H1 (cell line): ENCODE measurements around the gene ARHGAP24. TPM values are rescaled to one million over a fixed set of nuclear protein-coding genes. Genes with fewer than 3 reads are reported as not detected.

ENCODE experiments used
- CTCF ChIA-PET: fragments of 300-600 bp; sonication (Branson Sonifier 250); formaldehyde crosslinking; loops from one replicate; lab custom pipeline; 2021; ENCODE audit not compliant: partially characterized antibody; lab: Charles Lee
- POLR2A ChIA-PET: fragments of 300-600 bp; sonication (Branson Sonifier 250); formaldehyde crosslinking; loops from one replicate; lab custom pipeline; 2021; ENCODE audit warnings: inconsistent platforms; ENCODE audit not compliant: partially characterized antibody; lab: Charles Lee
- DNase-seq, 2 experiments: peaks; one replicate each; pipeline versions ENCODE4 v3.0.0 to v3.0.0-alpha.2; 2010 to 2022; ENCODE audit warnings: low spot score in 2 of 2, low read depth in 1 of 2, mixed read lengths in 1 of 2
- FAIRE-seq: peaks from 2 replicates; lab custom pipeline; 2011; peaks lifted over from hg19 to GRCh38; lab: Jason Lieb, UNC
- H2AFZ ChIP-seq: 2 replicates; pipeline ENCODE4 v1.8.1; 2012; ENCODE audit warnings: low read length, inconsistent platforms
- H2AK5ac ChIP-seq: 2 replicates; pipeline ENCODE4 v1.6.1; 2013; ENCODE audit warnings: low read depth, low read length
- H2BK120ac ChIP-seq: replicated peaks from 2 replicates; pipeline ENCODE3; 2013; ENCODE audit warnings: low read depth, low read length, inconsistent platforms
- H2BK12ac ChIP-seq: 2 replicates; pipeline ENCODE4 v1.6.1; 2013; ENCODE audit warnings: low read depth, low read length
- H2BK15ac ChIP-seq: 2 replicates; pipeline ENCODE4 v1.6.1; 2013; ENCODE audit warnings: low read length
- H2BK20ac ChIP-seq: 2 replicates; pipeline ENCODE4 v1.6.1; 2013; ENCODE audit warnings: low read length
- H2BK5ac ChIP-seq: 2 replicates; pipeline ENCODE4 v1.6.1; 2013; ENCODE audit warnings: low read depth, low read length
- H3K14ac ChIP-seq: 2 replicates; pipeline ENCODE4 v1.6.1; 2013; ENCODE audit warnings: inconsistent platforms; ENCODE audit not compliant: insufficient read length
- H3K18ac ChIP-seq: 2 replicates; pipeline ENCODE4 v1.6.1; 2013; ENCODE audit warnings: low read length; ENCODE audit errors: extremely low read depth
- H3K23ac ChIP-seq: 2 replicates; pipeline ENCODE4 v1.6.1; 2013; ENCODE audit warnings: inconsistent platforms; ENCODE audit not compliant: insufficient read length
- H3K23me2 ChIP-seq: 2 replicates; pipeline ENCODE4 v1.6.1; 2013; ENCODE audit warnings: low read depth, low read length
- H3K27ac ChIP-seq: 2 replicates; pipeline ENCODE4 v1.6.1; 2011; ENCODE audit warnings: low read depth, low read length, inconsistent platforms
- H3K27me3 ChIP-seq, 4 experiments: replicated peaks in 1 of 4; 1 replicate in 1 of 4; 2 replicates in 3 of 4; pipeline versions ENCODE4 v1.6.1 to v1.8.1; 2011 to 2013; ENCODE audit warnings: low read length in 3 of 4, mild to moderate bottlenecking in 3 of 4, inconsistent platforms in 2 of 4, mixed read lengths in 2 of 4, moderate library complexity in 1 of 4; ENCODE audit not compliant: control insufficient read depth in 3 of 4, insufficient read depth in 3 of 4; ENCODE audit errors: extremely low read depth in 1 of 4
- H3K36me3 ChIP-seq, 4 experiments: 2 replicates each; pipeline versions ENCODE4 v1.6.1 to v1.8.1; 2011 to 2013; ENCODE audit warnings: mild to moderate bottlenecking in 4 of 4, low read length in 3 of 4, moderate library complexity in 2 of 4, control low read depth in 1 of 4, inconsistent platforms in 1 of 4; ENCODE audit not compliant: insufficient read depth in 4 of 4, control insufficient read depth in 2 of 4
- H3K4ac ChIP-seq: replicated peaks from 2 replicates; pipeline ENCODE3; 2013; ENCODE audit warnings: low read length, low read depth, mixed read lengths, inconsistent platforms; ENCODE audit not compliant: insufficient read length
- H3K4me1 ChIP-seq, 4 experiments: replicated peaks in 1 of 4; 1 replicate in 1 of 4; 2 replicates in 3 of 4; pipeline versions ENCODE4 v1.6.1 to v1.8.1; 2011 to 2013; ENCODE audit warnings: low read length in 3 of 4, inconsistent platforms in 2 of 4, mixed read lengths in 1 of 4; ENCODE audit not compliant: insufficient read depth in 4 of 4, control insufficient read depth in 3 of 4
- H3K4me2 ChIP-seq, 2 experiments: 2 replicates each; pipeline versions ENCODE4 v1.6.1 to v1.8.1; 2011 to 2013; ENCODE audit warnings: low read depth in 2 of 2, low read length in 2 of 2, control low read depth in 1 of 2, inconsistent platforms in 1 of 2, mild to moderate bottlenecking in 1 of 2; ENCODE audit not compliant: insufficient read depth in 1 of 2
- H3K4me3 ChIP-seq, 4 experiments: fragments of 200-600, 300-600 bp in 1 of 4; sonication (generic), shearing (Covaris generic), sonication (Bioruptor Twin) in 1 of 4; 2 replicates each; pipeline versions ENCODE4 v1.5.1 to v1.8.1; 2011 to 2016; ENCODE audit warnings: low read length in 4 of 4, low read depth in 3 of 4, control low read depth in 2 of 4, inconsistent platforms in 2 of 4, mild to moderate bottlenecking in 2 of 4, mixed read lengths in 1 of 4, moderate library complexity in 1 of 4; ENCODE audit not compliant: insufficient read depth in 2 of 4; ENCODE audit errors: extremely low read depth in 1 of 4
- H3K56ac ChIP-seq: replicated peaks from 2 replicates; pipeline ENCODE3; 2013; ENCODE audit warnings: low read depth, mild to moderate bottlenecking, mixed read lengths, low read length, inconsistent platforms; ENCODE audit not compliant: insufficient read length
- H3K79me1 ChIP-seq: 2 replicates; pipeline ENCODE4 v1.6.1; 2013; ENCODE audit warnings: low read depth, low read length, control low read depth
- H3K79me2 ChIP-seq, 2 experiments: 2 replicates each; pipeline versions ENCODE4 v1.6.1 to v1.8.1; 2012 to 2013; ENCODE audit warnings: low read length in 2 of 2, mild to moderate bottlenecking in 2 of 2, inconsistent platforms in 1 of 2; ENCODE audit not compliant: insufficient read depth in 2 of 2, control insufficient read depth in 1 of 2
- H3K9ac ChIP-seq, 4 experiments: replicated peaks in 1 of 4; 1 replicate in 1 of 4; 2 replicates in 3 of 4; pipeline versions ENCODE4 v1.6.1 to v1.8.1; 2011 to 2013; ENCODE audit warnings: low read depth in 3 of 4, low read length in 3 of 4, control low read depth in 2 of 4, mild to moderate bottlenecking in 2 of 4, moderate library complexity in 2 of 4, inconsistent platforms in 1 of 4; ENCODE audit errors: extremely low read depth in 1 of 4
- H3K9me3 ChIP-seq, 2 experiments: 2 replicates each; pipeline versions ENCODE4 v1.6.1 to v1.8.1; 2012 to 2013; ENCODE audit warnings: mild to moderate bottlenecking in 2 of 2, moderate library complexity in 2 of 2, control low read depth in 1 of 2, inconsistent platforms in 1 of 2, low read depth in 1 of 2, low read length in 1 of 2, mixed read lengths in 1 of 2; ENCODE audit not compliant: insufficient read depth in 2 of 2
- H4K20me1 ChIP-seq, 2 experiments: replicated peaks in 1 of 2; 2 replicates each; pipeline versions ENCODE3 to v1.8.1; 2011 to 2013; ENCODE audit warnings: inconsistent platforms in 2 of 2, low read length in 2 of 2, mild to moderate bottlenecking in 1 of 2; ENCODE audit not compliant: insufficient read depth in 2 of 2, control insufficient read depth in 1 of 2
- H4K5ac ChIP-seq: 2 replicates; pipeline ENCODE4 v1.6.1; 2013; ENCODE audit warnings: low read length, low read depth, mixed read lengths, inconsistent platforms; ENCODE audit not compliant: insufficient read length
- H4K8ac ChIP-seq: 2 replicates; pipeline ENCODE4 v1.8.0; 2013; ENCODE audit warnings: mild to moderate bottlenecking, moderate library complexity, low read length, inconsistent platforms; ENCODE audit not compliant: insufficient read depth; ENCODE audit errors: extremely low read depth
- H4K91ac ChIP-seq: replicated peaks from 2 replicates; pipeline ENCODE3; 2013; ENCODE audit warnings: low read length, mixed read lengths, inconsistent platforms; ENCODE audit not compliant: insufficient read length
- ASH2L ChIP-seq: fragments of 200-600, 300-600 bp; sonication (generic); IDR thresholded peaks from one replicate; pipeline ENCODE4 v1.7.1; 2017; ENCODE audit warnings: low read length
- KDM5A ChIP-seq: fragments of 200-600 bp; IDR thresholded peaks from 2 replicates; pipeline ENCODE4 v1.7.1; 2012; ENCODE audit warnings: mild to moderate bottlenecking, low read length, inconsistent platforms, mixed read lengths
- RAD21 ChIP-seq, 2 experiments: IDR thresholded peaks in 1 of 2; conservative IDR thresholded peaks in 1 of 2; 2 replicates each; pipeline ENCODE4 v1.6.1; 2011; ENCODE audit warnings: low read depth in 2 of 2, low read length in 2 of 2, improper control_type of control experiment in 1 of 2, inconsistent platforms in 1 of 2, mild to moderate bottlenecking in 1 of 2, moderate library complexity in 1 of 2
- ZNF274 ChIP-seq: IDR thresholded peaks from 2 replicates; pipeline ENCODE4 v1.7.0; 2012; ENCODE audit warnings: low read length, borderline replicate concordance; ENCODE audit errors: extremely low read depth
- WGBS, 2 experiments: shearing (Covaris generic) in 1 of 2; methylation state at CpG; one replicate each; pipeline versions ENCODE4 v1.1.6 to v1.1.7; 2013 to 2015; ENCODE audit warnings: low lambda C conversion rate in 2 of 2, mixed read lengths in 2 of 2, inconsistent platforms in 1 of 2, low coverage in 1 of 2, missing lambda C conversion rate in 1 of 2; ENCODE audit not compliant: insufficient replicate concordance in 2 of 2, insufficient coverage in 1 of 2, insufficient read length in 1 of 2; ENCODE audit errors: extremely low coverage in 1 of 2, missing lambda C conversion rate in 1 of 2; 5-methylcytosine and 5-hydroxymethylcytosine counted together
- polyA plus RNA-seq, 7 experiments: library from polyadenylated mRNA; depleted of rRNA in 3 of 7; stranded (reverse) in 5 of 7; unstranded in 2 of 7; fragments of >200 nt in 5 of 7; fragments of 200-250 nt in 2 of 7; gene quantifications; 1 replicate in 5 of 7; 2 replicates in 1 of 7; 4 replicates in 1 of 7; pipeline versions ENCODE4 v1.2.1 to v1.2.3, GENCODE V29; 2011 to 2013; ENCODE audit warnings: missing spikeins in 2 of 7, mixed read lengths in 2 of 7
- total RNA-seq: library from RNA; stranded (reverse); fragmentation: NEBNext Ultra II Directional; extraction: Animal tissue kit (Norgen Biotek cat#: 25700); gene quantifications from 2 replicates; pipeline ENCODE4 v1.2.1, GENCODE V29; 2021
- TF ChIP-seq, protein P1 (sequence below): IDR thresholded peaks from 2 replicates; pipeline ENCODE4 v1.6.1; 2012; ENCODE audit warnings: low read length, inconsistent platforms

The ARHGAP24 gene
- total and polyA plus RNA-seq, 2 of the 8 experiments (the other 6 are each of a cell fraction or from before 2014, with no cell fraction given), result 0.08 to 0.50 TPM

DNA sequence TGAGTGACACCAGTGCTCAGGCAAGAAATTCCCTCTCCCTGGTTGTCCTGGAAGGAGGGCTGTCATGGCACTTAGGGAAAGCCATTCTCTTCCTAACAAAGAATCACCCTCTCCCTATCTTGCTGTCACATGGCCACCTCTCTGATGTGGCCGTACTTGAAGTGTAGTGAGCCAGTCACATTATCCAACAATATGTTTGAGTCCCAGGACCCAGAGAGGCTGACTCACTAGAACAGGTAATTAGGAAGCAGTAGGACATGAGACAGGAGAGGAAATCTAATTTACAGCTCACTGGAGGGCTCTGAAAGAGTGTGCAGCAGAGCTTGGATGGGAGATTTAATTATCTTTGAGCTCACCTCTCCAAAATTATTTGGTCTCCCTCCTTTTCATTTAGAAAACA lies 299.1 kb downstream of the ARHGAP24 start:
- H3K4me2 ChIP-seq, result no peak overlapping the region
- H3K4ac ChIP-seq, result no peak overlapping the region
- WGBS, 2 experiments, result 71% methylated on average over 1 of the region's 1 CpG; no CpG with 5 or more reads in 1 of the 2 experiments

More for the DNA sequence above, 299.1 kb downstream of the ARHGAP24 start:
- Histone ChIP-seq H3K4me3 (no peak overlapping the region), H4K20me1 (no peaks in the 10 kb centered on the region), H2AFZ (peak overlapping the region; percentile 76; the same call in 1 of the 2 replicates), H2BK15ac (no peak overlapping the region), H2BK120ac (peak overlapping the region; percentile 99), H4K5ac (no peak overlapping the region), H3K9ac (no peak overlapping the region), H2AK5ac (0 out of 2 replicates have a peak overlapping the region, but pooled peaks have one; percentile 65), H2BK12ac (peak overlapping the region; percentile 96), H3K27ac (no peak overlapping the region)
- TF ChIP-seq ZNF274, result no peak
- TF ChIP-seq ASH2L, result no peak
- TF ChIP-seq RAD21 (IDR thresholded peaks at IDR 0.05 in 1 of 2, conservative IDR thresholded peaks at IDR 0.05 in 1 of 2; ENCODE audit: low read depth in 2 of 2, low read length in 2 of 2), result no peak
- TF ChIP-seq, protein P1, sequence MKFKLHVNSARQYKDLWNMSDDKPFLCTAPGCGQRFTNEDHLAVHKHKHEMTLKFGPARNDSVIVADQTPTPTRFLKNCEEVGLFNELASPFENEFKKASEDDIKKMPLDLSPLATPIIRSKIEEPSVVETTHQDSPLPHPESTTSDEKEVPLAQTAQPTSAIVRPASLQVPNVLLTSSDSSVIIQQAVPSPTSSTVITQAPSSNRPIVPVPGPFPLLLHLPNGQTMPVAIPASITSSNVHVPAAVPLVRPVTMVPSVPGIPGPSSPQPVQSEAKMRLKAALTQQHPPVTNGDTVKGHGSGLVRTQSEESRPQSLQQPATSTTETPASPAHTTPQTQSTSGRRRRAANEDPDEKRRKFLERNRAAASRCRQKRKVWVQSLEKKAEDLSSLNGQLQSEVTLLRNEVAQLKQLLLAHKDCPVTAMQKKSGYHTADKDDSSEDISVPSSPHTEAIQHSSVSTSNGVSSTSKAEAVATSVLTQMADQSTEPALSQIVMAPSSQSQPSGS, result no peak
- no peak for TF ChIP-seq KDM5A
- TF ChIP-seq, all 59 proteins: peak for 0
- Histone ChIP-seq H3K56ac (peak overlapping the region; percentile 74), H3K4me1 (peaks cover 0 to 5% (median 0%) of the 10 kb centered on the region in 4 experiments; a peak in 2 of 7 replicates), H2BK20ac (peak overlapping the region; percentile 77), H3K18ac (peak overlapping the region; percentile 78; the same call in 1 of the 2 replicates), H3K14ac (no peak overlapping the region), H3K36me3 (no peaks in the 10 kb centered on the region), H3K9me3 (no peaks in the 10 kb centered on the region), H3K27me3 (no peaks in the 10 kb centered on the region), H3K79me1 (no peaks in the 10 kb centered on the region), H2BK5ac (peak overlapping the region; percentile 91; the same call in 1 of the 2 replicates), H4K91ac (peak overlapping the region; percentile 93), H3K23ac (no peak overlapping the region), H3K23me2 (no peaks in the 10 kb centered on the region), H4K8ac (no peak overlapping the region), H3K79me2 (no peaks in the 10 kb centered on the region)
- no peak for FAIRE-seq
- ChIA-PET POLR2A (no interaction called here), CTCF (interaction anchor here (0.6 to 3.5 kb wide), 4 partner anchors 12 to 355 kb away, joined by 3 to 13 read pairs (median 3); no protein-coding TSS in a partner anchor)
- no peak for DNase-seq
